SK-N-SH treated with all-trans-retinoic acid at 6 μM for 48 hours (cell line): Measurements from ENCODE around the gene PSAP.

Experiments used
- POU6F1 ChIP-seq: fragments of 250-450 bp; sonication (Bioruptor Pico); IDR thresholded peaks from 2 replicates; pipeline ENCODE4 v1.8.0; 2021; ENCODE audit warnings: low read depth, mild to moderate bottlenecking, moderate library complexity, borderline replicate concordance
- TSHZ2 ChIP-seq: fragments of 250-450 bp; sonication (Bioruptor Pico); IDR thresholded peaks from 2 replicates; pipeline ENCODE4 v1.5.0; 2020; ENCODE audit warnings: mild to moderate bottlenecking, moderate library complexity

- TF ChIP-seq POU6F1 (CRISPR knock-in tag), result no peak
- TF ChIP-seq TSHZ2 (CRISPR knock-in tag), result no peak
These were observed 83.5 kb downstream of the PSAP start for GRCh38 chr10:71767420-71768035.
